Panc1 (cell line): Measurements from ENCODE around the gene SNRPN. TPM values are rescaled to one million over a fixed set of nuclear protein-coding genes. Genes with fewer than 3 reads are reported as not detected.
"Not testable (repeated sequence)": the region's sequence is repeated elsewhere in the genome, so short reads cannot be mapped to it uniquely, and the experiment has no call there.

ENCODE experiments used
- ATAC-seq: fragments of 200-7000 bp; cut with Tn5 transposase; 2 replicates; pipeline ENCODE4 v1.9.1; 2020; ENCODE audit warnings: mild to moderate bottlenecking, moderate library complexity
- BruUV-seq: library from RNA; stranded (reverse); fragments of 400-500 nt; replicated peaks from 2 replicates; lab custom pipeline; 2021; lab: Mats Ljungman, UMichigan
- CTCF ChIA-PET: fragments of 300-600 bp; sonication (Branson Sonifier 250); formaldehyde crosslinking; loops from one replicate; lab custom pipeline; 2022; ENCODE audit warnings: antibody characterized with exemption; lab: Charles Lee
- POLR2A ChIA-PET: fragments of 300-600 bp; sonication (Branson Sonifier 250); formaldehyde crosslinking; loops from one replicate; lab custom pipeline; 2022; ENCODE audit warnings: antibody characterized with exemption; lab: Charles Lee
- DNase-seq: peaks from one replicate; pipeline ENCODE4 v3.0.0-alpha.2; 2010; ENCODE audit warnings: low read depth, low spot score
- H3K27ac ChIP-seq: 2 replicates; pipeline ENCODE4 v1.5.1; 2011; ENCODE audit warnings: mild to moderate bottlenecking, low read length, inconsistent platforms
- H3K27me3 ChIP-seq: fragments of 200-500 bp; sonication (Bioruptor generic); 2 replicates; pipeline ENCODE4 v1.6.0; 2014; ENCODE audit warnings: low read length, inconsistent platforms; ENCODE audit not compliant: control insufficient read depth, insufficient read depth
- H3K36me3 ChIP-seq: fragments of 200-500 bp; sonication (Bioruptor generic); 2 replicates; pipeline ENCODE4 v1.5.1; 2014; ENCODE audit warnings: inconsistent platforms, mild to moderate bottlenecking, low read length, moderate library complexity; ENCODE audit not compliant: control insufficient read depth, insufficient read depth
- H3K4me1 ChIP-seq: 2 replicates; pipeline ENCODE4 v1.5.1; 2011; ENCODE audit warnings: inconsistent platforms, mild to moderate bottlenecking, low read length, moderate library complexity; ENCODE audit not compliant: control insufficient read depth, insufficient read depth
- H3K4me3 ChIP-seq, 2 experiments: 2 replicates each; pipeline ENCODE4 v1.5.1; 2011 to 2012; ENCODE audit warnings: low read depth in 2 of 2, low read length in 2 of 2, mild to moderate bottlenecking in 2 of 2, inconsistent platforms in 1 of 2, moderate library complexity in 1 of 2
- H3K9me3 ChIP-seq: fragments of 200-500 bp; sonication (Bioruptor generic); 2 replicates; pipeline ENCODE4 v1.5.1; 2014; ENCODE audit warnings: low read depth, mild to moderate bottlenecking, inconsistent platforms, low read length, moderate library complexity; ENCODE audit not compliant: control insufficient read depth, insufficient read depth
- CTCF ChIP-seq: fragments of 450-650 bp; IDR thresholded peaks from 2 replicates; pipeline ENCODE4 v1.5.1; 2017; ENCODE audit warnings: mild to moderate bottlenecking
- POLR2AphosphoS5 ChIP-seq: IDR thresholded peaks from 2 replicates; pipeline ENCODE4 v1.6.1; 2012; ENCODE audit warnings: mild to moderate bottlenecking, low read depth, low read length, moderate library complexity
- REST ChIP-seq, 2 experiments: IDR thresholded peaks; 2 replicates each; pipeline ENCODE4 v1.6.1; 2011 to 2012; ENCODE audit warnings: low read depth in 2 of 2, control low read depth in 1 of 2, low read length in 1 of 2, mild to moderate bottlenecking in 1 of 2, moderate library complexity in 1 of 2; ENCODE audit not compliant: insufficient read depth in 1 of 2
- SIN3A ChIP-seq: IDR thresholded peaks from 2 replicates; pipeline ENCODE4 v1.6.1; 2012; ENCODE audit warnings: low read depth, mild to moderate bottlenecking, low read length, moderate library complexity, borderline replicate concordance; ENCODE audit not compliant: insufficient read depth
- TCF7L2 ChIP-seq: IDR thresholded peaks from 2 replicates; pipeline ENCODE4 v1.6.1; 2011; ENCODE audit warnings: mild to moderate bottlenecking, low read depth, low read length, inconsistent platforms
- in situ Hi-C: cut with HindIII; loops from 2 replicates; pipeline ENCODE4 v1.10.0; 2016; ENCODE audit warnings: low sequenced_read_pairs, low pct_unique_long_range_greater_than_20kb
- intact Hi-C: fragments of 100-400 bp; cut with micrococcal nuclease; formaldehyde crosslinking; loops from one replicate; pipeline ENCODE4 v1.10.0; 2022; ENCODE audit not compliant: unreplicated experiment
- total RNA-seq: library from RNA; stranded (reverse); gene quantifications from one replicate; pipeline ENCODE4 v1.2.1, GENCODE V29; 2021; ENCODE audit not compliant: unreplicated experiment

SNRPN gene
- total RNA-seq, 1 experiment from 2014 or later, result 75.1 TPM

GRCh38 chr15:24924153-24924552 lies 30.6 kb upstream of the SNRPN start:
- intact Hi-C loops, result no loop called here
- no peak for ATAC-seq
- Histone ChIP-seq H3K4me3 (no peak overlapping the region), H3K4me1 (no peaks in the 10 kb centered on the region), H3K27me3 (no peaks in the 10 kb centered on the region), H3K9me3 (no peaks in the 10 kb centered on the region), H3K27ac (no peak overlapping the region), H3K36me3 (no peaks in the 10 kb centered on the region)
- POLR2A ChIA-PET, result no interaction called here
- TF ChIP-seq SIN3A (no peak), REST (IDR thresholded peaks at IDR 0.05; ENCODE audit: insufficient read depth in 1 of 2, low read depth in 2 of 2, low read length in 1 of 2) (no peak), TCF7L2 (no peak), POLR2AphosphoS5 (no peak), CTCF (no peak)
- CTCF ChIA-PET, result no interaction called here
- BruUV-seq, result no TSS peak
- DNase-seq, result no peak
- in situ Hi-C loops, result no loop called here

GRCh38 chr15:24924621-24925020 lies 30.2 kb upstream of the SNRPN start:
- no peaks in the 10 kb centered on the region for H3K36me3 ChIP-seq
- POLR2A ChIA-PET, result no interaction called here
- DNase-seq, result no peak
- no peak overlapping the region for H3K4me3 ChIP-seq
- H3K4me1 ChIP-seq, result no peaks in the 10 kb centered on the region
- H3K27ac ChIP-seq, result no peak overlapping the region
- no TSS peak for BruUV-seq
- intact Hi-C loops (no loop called here), in situ Hi-C loops (no loop called here)
- TF ChIP-seq SIN3A, result no peak
- TF ChIP-seq CTCF, result no peak
- H3K9me3 ChIP-seq, result no peaks in the 10 kb centered on the region
- CTCF ChIA-PET, result no interaction called here
- ATAC-seq, result no peak
- H3K27me3 ChIP-seq, result no peaks in the 10 kb centered on the region

GRCh38 chr15:24931874-24932732 lies 22.7 kb upstream of the SNRPN start:
- H3K36me3 ChIP-seq, H3K27ac ChIP-seq, BruUV-seq, DNase-seq, intact Hi-C loops, H3K27me3 ChIP-seq, POLR2A ChIA-PET, ATAC-seq, H3K4me3 ChIP-seq, H3K9me3 ChIP-seq, CTCF ChIA-PET, H3K4me1 ChIP-seq, in situ Hi-C loops: not testable (repeated sequence)
